Fibroblast of mammary gland (primary cell): ENCODE measurements around the gene IGF1R.

Source experiments
- DNase-seq: peaks from one replicate; pipeline ENCODE4 v3.0.0-alpha.2; 2010; ENCODE audit warnings: low read depth
- H3K4me3 ChIP-seq: 2 replicates; pipeline ENCODE4 v1.5.1; 2011; ENCODE audit warnings: low read depth, mild to moderate bottlenecking, low read length, moderate library complexity; ENCODE audit not compliant: control insufficient read depth
- CTCF ChIP-seq: conservative IDR thresholded peaks from 2 replicates; pipeline ENCODE4 v1.5.1; 2011; ENCODE audit warnings: low read depth, low read length, inconsistent platforms; ENCODE audit not compliant: control insufficient read depth, insufficient read depth

IGF1R gene

DNA sequence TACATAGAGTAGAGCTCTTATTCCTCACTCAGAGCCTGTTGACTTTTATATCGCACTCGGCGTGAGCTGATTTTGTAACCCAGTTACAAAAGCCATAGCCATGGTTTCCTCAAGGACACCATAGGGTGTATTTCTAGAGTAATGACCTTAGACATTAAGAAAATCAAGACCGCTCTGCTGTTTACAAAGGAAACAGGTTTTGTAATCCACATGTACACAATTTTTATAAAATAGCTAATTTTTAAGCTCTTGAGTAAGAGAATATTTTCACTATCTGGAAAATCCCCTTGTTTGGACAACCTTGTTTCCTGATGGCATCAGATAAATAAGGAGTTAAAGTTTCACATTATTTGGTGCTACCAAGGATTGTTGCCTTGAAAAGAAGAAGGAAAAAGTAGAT, 254.6 kb downstream of the IGF1R start:
- H3K4me3 ChIP-seq = no peak overlapping the region
- no peak for DNase-seq

DNA sequence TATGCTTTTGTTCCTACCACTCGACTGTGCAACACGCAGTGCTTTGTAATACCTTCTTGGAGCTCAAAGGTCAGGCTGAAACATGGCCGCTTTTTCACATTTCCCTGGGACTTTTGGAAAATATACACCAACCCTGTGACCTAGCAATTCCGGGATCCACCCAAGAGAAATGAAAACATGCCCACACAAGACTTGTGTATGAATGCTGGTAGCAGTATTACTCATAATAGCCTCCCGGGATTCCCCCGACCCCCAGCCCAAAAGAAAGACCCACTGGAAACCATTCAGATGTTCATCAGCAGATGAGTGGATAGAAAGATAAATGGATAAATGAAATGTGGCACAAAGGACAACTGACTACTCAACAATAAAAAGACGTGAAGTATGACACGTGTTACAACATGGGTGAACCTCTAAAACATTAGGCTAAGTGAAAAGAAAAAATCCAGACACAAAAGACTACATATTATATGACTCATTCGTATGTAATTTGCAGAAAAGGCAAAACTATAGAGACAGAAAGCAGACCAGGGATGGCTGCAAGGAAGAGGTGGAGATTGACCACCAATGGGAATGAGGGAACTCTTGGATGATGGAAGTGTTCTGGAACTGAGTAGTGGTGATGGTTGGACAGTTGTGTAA, 255.2 kb downstream of the IGF1R start:
- H3K4me3 ChIP-seq = no peak overlapping the region
- no peak for TF ChIP-seq CTCF
- peak; percentile 86 for DNase-seq

More for the DNA sequence above, 254.6 kb downstream of the IGF1R start:
- TF ChIP-seq CTCF = no peak

DNA sequence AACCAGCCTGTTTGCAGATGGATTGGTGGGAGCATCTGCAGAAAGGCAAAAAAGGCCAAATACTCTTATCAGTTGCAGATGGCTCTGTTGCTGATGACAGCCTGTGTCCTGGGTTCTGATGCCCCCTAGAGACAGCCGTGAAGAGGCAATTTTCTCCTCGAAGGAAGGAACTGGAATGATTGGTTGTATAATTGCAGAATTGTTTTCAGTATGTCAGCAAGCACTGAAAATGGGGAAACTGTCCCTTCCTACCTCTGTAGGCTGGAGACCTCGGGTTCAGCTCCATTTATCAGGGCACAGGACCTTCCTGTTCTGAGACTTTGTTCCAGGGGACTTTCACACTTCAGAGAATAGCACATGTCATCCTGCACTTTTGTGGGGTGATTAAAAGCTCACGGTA, 256.2 kb downstream of the IGF1R start:
- DNase-seq = peak; percentile 80
- TF ChIP-seq CTCF = peak; percentile 78
- H3K4me3 ChIP-seq = no peak overlapping the region

DNA sequence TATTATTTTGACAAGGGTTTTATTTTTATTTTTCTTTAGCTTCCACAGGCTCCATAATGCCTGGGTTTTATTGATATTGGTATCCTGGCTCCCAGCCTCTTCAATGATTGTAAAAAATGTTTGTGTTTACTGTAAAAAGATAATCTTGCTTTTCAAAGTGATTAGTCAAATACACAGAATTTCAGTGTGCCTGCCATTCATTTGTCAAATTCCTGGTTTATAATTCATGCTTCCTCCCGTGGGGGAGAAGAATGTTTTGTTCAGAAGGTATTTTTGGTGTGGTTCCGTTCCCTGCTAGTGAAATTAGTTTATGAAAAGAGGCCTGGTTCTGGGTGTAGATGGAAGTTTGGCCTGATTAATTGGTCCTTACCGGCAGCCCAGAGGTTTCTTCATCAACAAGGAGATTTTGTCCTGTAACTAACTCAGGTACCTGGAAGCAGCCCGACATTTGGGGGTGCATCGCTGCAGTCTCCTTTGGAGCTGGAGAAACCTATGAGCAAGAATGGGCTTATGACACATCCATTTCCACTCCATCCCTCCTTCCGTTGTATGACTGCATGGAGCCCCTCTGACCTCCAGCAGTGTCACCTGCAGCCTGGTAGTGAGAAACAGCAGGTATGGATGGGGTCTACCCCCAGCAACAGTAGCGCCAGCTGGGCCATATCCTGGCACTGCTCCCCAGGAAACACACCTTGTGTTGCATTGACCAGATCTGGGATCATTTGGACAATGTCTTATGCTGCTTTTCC, 257.8 kb downstream of the IGF1R start:
- H3K4me3 ChIP-seq = no peak overlapping the region
- DNase-seq = no peak
- no peak for TF ChIP-seq CTCF

GRCh38 chr15:98906712-98907083, 258.4 kb downstream of the IGF1R start:
- TF ChIP-seq CTCF = no peak
- peak; percentile 50 for DNase-seq
- H3K4me3 ChIP-seq = no peak overlapping the region

- DNase-seq = no peak
- no peak for TF ChIP-seq CTCF
Observed at GRCh38 chr15:98907927-98908471, 259.7 kb downstream of the IGF1R start.

More at GRCh38 chr15:98907927-98908471, 259.7 kb downstream of the IGF1R start:
- no peak overlapping the region for H3K4me3 ChIP-seq
